ENCODE results near the gene SHISA5. TPM values are rescaled to one million over a fixed set of nuclear protein-coding genes. Genes with fewer than 3 reads are reported as not detected.
A peak's percentile ranks its signal among the peaks of the same experiment; 100 is the strongest.

Gene SHISA5
- total RNA-seq, 1 experiment from 2014 or later, result 159 TPM

DNA sequence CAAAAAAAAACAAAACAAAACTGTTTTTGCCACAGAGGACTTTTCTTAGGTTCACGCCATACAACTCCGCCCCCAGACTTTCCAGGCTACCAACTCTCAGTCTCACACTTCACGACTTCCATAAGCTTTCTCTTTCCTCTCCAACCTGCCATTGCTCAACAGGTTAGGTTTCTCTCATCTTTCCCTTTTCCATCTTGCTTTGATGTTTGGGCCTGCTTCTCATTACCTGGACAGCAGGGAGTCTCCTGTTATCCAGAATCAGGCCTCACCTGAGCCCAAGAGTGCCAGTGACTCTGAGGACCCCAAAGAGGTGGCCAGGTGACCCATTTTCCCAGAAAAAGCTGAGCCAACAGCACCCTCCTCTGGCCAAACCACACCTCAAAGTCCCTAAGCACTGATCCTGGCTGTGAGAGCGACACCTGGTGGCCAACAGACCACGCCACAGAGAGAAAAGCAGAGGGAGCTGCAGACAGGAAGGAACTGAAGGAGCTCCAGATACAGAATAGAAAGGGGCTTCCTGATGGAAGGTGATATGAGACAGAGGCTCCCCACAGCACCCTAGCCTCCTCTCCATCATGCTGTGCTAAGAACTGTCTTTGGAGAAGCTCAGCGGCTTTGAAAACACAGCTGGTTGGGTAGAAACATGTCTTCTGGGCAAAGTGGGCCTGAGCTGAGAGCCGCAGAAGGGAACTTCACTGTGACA lies 68.0 kb downstream of the SHISA5 start:
- no peak overlapping the region for H3K4me2 ChIP-seq (ENCODE audit: low read length)
- no peaks in the 10 kb centered on the region for H3K9me2 ChIP-seq (replicated peaks; ENCODE audit: low read length)
- no peaks in the 10 kb centered on the region for H3F3A ChIP-seq (ENCODE audit: low read length, unreplicated experiment)
- H3K9me3 ChIP-seq (ENCODE audit: low read length), result no peaks in the 10 kb centered on the region
- H2AFZ ChIP-seq (ENCODE audit: low read length), result no peak overlapping the region
- H3K36me3 ChIP-seq (ENCODE audit: low read depth, low read length), result peaks cover 13% of the 10 kb centered on the region
- no peak overlapping the region for H3K9ac ChIP-seq (ENCODE audit: low read length)
- peaks cover 9% of the 10 kb centered on the region for H3K4me1 ChIP-seq (ENCODE audit: insufficient read depth, low read length)
- intact Hi-C loops (cut with micrococcal nuclease), result loop anchor here (1.0 kb wide), 4 partner anchors 35 to 242 kb away; no protein-coding TSS in a partner anchor
- no peak overlapping the region for H3K4me3 ChIP-seq (ENCODE audit: low read length)
- H4K20me1 ChIP-seq (ENCODE audit: low read length), result no peaks in the 10 kb centered on the region
- H3K27ac ChIP-seq (ENCODE audit: low read length), result no peak overlapping the region
- ATAC-seq, result peak; percentile 50
- no TSS peak for BruUV-seq (replicated peaks)
- TF ChIP-seq, protein P1, sequence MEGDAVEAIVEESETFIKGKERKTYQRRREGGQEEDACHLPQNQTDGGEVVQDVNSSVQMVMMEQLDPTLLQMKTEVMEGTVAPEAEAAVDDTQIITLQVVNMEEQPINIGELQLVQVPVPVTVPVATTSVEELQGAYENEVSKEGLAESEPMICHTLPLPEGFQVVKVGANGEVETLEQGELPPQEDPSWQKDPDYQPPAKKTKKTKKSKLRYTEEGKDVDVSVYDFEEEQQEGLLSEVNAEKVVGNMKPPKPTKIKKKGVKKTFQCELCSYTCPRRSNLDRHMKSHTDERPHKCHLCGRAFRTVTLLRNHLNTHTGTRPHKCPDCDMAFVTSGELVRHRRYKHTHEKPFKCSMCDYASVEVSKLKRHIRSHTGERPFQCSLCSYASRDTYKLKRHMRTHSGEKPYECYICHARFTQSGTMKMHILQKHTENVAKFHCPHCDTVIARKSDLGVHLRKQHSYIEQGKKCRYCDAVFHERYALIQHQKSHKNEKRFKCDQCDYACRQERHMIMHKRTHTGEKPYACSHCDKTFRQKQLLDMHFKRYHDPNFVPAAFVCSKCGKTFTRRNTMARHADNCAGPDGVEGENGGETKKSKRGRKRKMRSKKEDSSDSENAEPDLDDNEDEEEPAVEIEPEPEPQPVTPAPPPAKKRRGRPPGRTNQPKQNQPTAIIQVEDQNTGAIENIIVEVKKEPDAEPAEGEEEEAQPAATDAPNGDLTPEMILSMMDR (conservative IDR thresholded peaks at IDR 0.05; ENCODE audit: low read depth, low read length), result peak; percentile 100
- no peak for TF ChIP-seq EZH2 (IDR thresholded peaks at IDR 0.05; ENCODE audit: low read length, unreplicated experiment)
- peak; percentile 88 for DNase-seq
- CTCF ChIA-PET, result interaction anchor here (0.5 to 2.3 kb wide), 43 partner anchors 9 to 555 kb away, joined by 3 to 222 read pairs (median 5); partner anchors contain the start of genes ATRIP, PFKFB4 and ZNF589
- POLR2A ChIA-PET (ENCODE audit: unreplicated experiment), result interaction anchor here (0.6 to 0.8 kb wide), 2 partner anchors 35 to 205 kb away, joined by 3 to 4 read pairs; no protein-coding TSS in a partner anchor
- H3K79me2 ChIP-seq (ENCODE audit: low read length), result peaks cover 26% of the 10 kb centered on the region
- no peaks in the 10 kb centered on the region for H3K27me3 ChIP-seq (ENCODE audit: low read length)

DNA sequence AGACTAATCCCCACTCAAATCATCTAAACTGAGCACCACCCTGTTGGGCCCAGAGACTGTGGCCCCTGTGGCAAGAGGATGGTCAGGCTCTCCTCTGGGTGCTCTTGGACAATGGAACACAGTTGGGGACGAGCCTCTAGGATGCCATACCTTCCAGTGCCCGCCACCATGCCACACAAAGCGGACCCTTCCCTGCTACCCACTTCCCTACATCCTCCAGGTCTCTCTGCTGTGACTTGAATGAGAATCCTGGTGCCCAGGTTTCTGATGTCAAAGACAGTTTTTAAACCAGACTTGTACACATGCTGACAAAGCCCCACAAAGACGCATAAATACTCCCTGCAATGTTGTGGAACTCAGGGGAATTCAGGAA lies 68.8 kb downstream of the SHISA5 start:
- Histone ChIP-seq H3K27me3 (ENCODE audit: low read length) (no peaks in the 10 kb centered on the region), H3K79me2 (ENCODE audit: low read length) (peaks cover 19% of the 10 kb centered on the region), H3K27ac (ENCODE audit: low read length) (no peak overlapping the region), H3K4me1 (ENCODE audit: insufficient read depth, low read length) (peaks cover 11% of the 10 kb centered on the region), H2AFZ (ENCODE audit: low read length) (no peak overlapping the region), H3K9me2 (replicated peaks; ENCODE audit: low read length) (no peaks in the 10 kb centered on the region), H4K20me1 (ENCODE audit: low read length) (no peaks in the 10 kb centered on the region), H3F3A (ENCODE audit: low read length, unreplicated experiment) (no peaks in the 10 kb centered on the region), H3K9me3 (ENCODE audit: low read length) (no peaks in the 10 kb centered on the region), H3K36me3 (ENCODE audit: low read depth, low read length) (peaks cover 13% of the 10 kb centered on the region), H3K9ac (ENCODE audit: low read length) (no peak overlapping the region), H3K4me3 (ENCODE audit: low read length) (no peak overlapping the region), H3K4me2 (ENCODE audit: low read length) (no peak overlapping the region)
- TF ChIP-seq, protein P1 (conservative IDR thresholded peaks at IDR 0.05; ENCODE audit: low read depth, low read length), result no peak
- TF ChIP-seq EZH2phosphoT487 (IDR thresholded peaks at IDR 0.05; ENCODE audit: borderline replicate concordance, low read length), result no peak
- no peak for TF ChIP-seq EZH2 (IDR thresholded peaks at IDR 0.05; ENCODE audit: low read length, unreplicated experiment)
- BruUV-seq (replicated peaks), result no TSS peak
- ATAC-seq (no peak), DNase-seq (no peak)
- POLR2A ChIA-PET (ENCODE audit: unreplicated experiment), result no interaction called here
- CTCF ChIA-PET, result interaction anchor here (0.6 to 2.3 kb wide), 9 partner anchors 11 to 241 kb away, joined by 3 to 222 read pairs (median 39); partner anchors contain the start of gene ATRIP
- intact Hi-C loops (cut with micrococcal nuclease), result no loop called here

DNA sequence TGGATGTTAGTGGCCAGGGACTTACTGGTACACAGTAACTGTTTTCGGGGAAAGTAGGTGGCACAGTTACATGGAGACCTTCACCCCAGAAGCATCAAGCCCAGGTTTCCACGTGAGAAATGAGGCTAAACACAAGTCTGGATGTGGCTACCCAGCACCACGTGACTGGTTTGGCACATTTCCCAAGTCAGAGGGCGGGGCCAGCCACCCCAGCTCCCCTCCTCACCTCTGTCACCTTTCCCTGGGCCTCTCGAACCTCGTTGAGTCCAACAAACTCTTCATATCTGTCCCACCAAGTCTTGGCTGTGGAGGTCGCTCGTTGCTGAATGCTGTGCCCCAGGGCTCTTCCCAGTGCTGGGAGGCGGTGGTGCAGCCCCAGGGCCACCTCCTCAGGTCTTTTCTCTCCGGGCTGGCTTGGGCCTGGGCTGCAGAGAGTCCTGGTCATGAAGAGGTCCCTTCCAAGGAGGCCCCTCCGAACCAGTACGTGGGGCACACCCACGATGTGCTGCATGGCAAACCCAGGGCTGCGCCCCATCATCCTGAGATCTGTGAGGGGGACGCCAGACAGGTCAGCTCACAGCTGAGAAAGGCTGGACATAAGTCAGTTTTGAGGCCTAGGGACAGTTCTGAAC lies 69.3 kb downstream of the SHISA5 start:
- POLR2A ChIA-PET (ENCODE audit: unreplicated experiment), result no interaction called here
- H3K4me1 ChIP-seq (ENCODE audit: insufficient read depth, low read length), result peaks cover 15% of the 10 kb centered on the region
- BruUV-seq (replicated peaks), result no TSS peak

More for the DNA sequence above, 69.3 kb downstream of the SHISA5 start:
- H3K9me2 ChIP-seq (replicated peaks; ENCODE audit: low read length), result no peaks in the 10 kb centered on the region
- ATAC-seq (no peak), DNase-seq (no peak)
- no peaks in the 10 kb centered on the region for H3F3A ChIP-seq (ENCODE audit: low read length, unreplicated experiment)
- H3K27me3 ChIP-seq (ENCODE audit: low read length), result no peaks in the 10 kb centered on the region
- H3K27ac ChIP-seq (ENCODE audit: low read length), result no peak overlapping the region
- no peak overlapping the region for H3K9ac ChIP-seq (ENCODE audit: low read length)
- no peak overlapping the region for H3K4me3 ChIP-seq (ENCODE audit: low read length)
- no peaks in the 10 kb centered on the region for H3K9me3 ChIP-seq (ENCODE audit: low read length)
- H2AFZ ChIP-seq (ENCODE audit: low read length), result no peak overlapping the region
- no peak overlapping the region for H3K4me2 ChIP-seq (ENCODE audit: low read length)
- intact Hi-C loops (cut with micrococcal nuclease), result no loop called here
- peaks cover 15% of the 10 kb centered on the region for H3K79me2 ChIP-seq (ENCODE audit: low read length)
- CTCF ChIA-PET, result interaction anchor here (1.3 kb wide), 1 partner anchor 34 kb away, joined by 13 read pairs; no protein-coding TSS in a partner anchor
- peaks cover 13% of the 10 kb centered on the region for H3K36me3 ChIP-seq (ENCODE audit: low read depth, low read length)
- TF ChIP-seq EZH2 (IDR thresholded peaks at IDR 0.05; ENCODE audit: low read length, unreplicated experiment) (no peak), EZH2phosphoT487 (IDR thresholded peaks at IDR 0.05; ENCODE audit: borderline replicate concordance, low read length) (no peak)
- TF ChIP-seq, protein P1 (conservative IDR thresholded peaks at IDR 0.05; ENCODE audit: low read depth, low read length), result no peak
- no peaks in the 10 kb centered on the region for H4K20me1 ChIP-seq (ENCODE audit: low read length)

Measured in PC-3 (cell line).